Vagina (tissue), 2 donors: Measurements from ENCODE around the gene P3H2.

Experiments used
- CTCF ChIP-seq, 3 experiments: fragments of 450-650 bp in 2 of 3; fragments of 200-600 bp in 1 of 3; sonication (generic) in 1 of 3; IDR thresholded peaks; one replicate each; pipeline ENCODE4 v1.5.1; 2017 to 2019; ENCODE audit warnings: antibody characterized with exemption in 3 of 3, mild to moderate bottlenecking in 2 of 3, moderate library complexity in 2 of 3
- POLR2A ChIP-seq, 2 donors: fragments of 450-650 bp; IDR thresholded peaks; one replicate each; pipeline ENCODE4 v1.6.1; 2017; ENCODE audit warnings: antibody characterized with exemption in 2 of 2, mild to moderate bottlenecking in 2 of 2, moderate library complexity in 2 of 2
- POLR2AphosphoS5 ChIP-seq, 2 donors: sonication (generic); formaldehyde crosslinking; IDR thresholded peaks; one replicate each; pipeline ENCODE4 v1.9.0; 2017; ENCODE audit warnings: antibody characterized with exemption in 2 of 2, mild to moderate bottlenecking in 2 of 2, low read depth in 1 of 2; ENCODE audit not compliant: insufficient read depth in 1 of 2

- TF ChIP-seq CTCF (IDR thresholded peaks at IDR 0.05), result no peak
- TF ChIP-seq POLR2AphosphoS5 (IDR thresholded peaks at IDR 0.05; ENCODE audit: insufficient read depth in 1 of 2, low read depth in 1 of 2), result no peak
- no peak for TF ChIP-seq POLR2A (IDR thresholded peaks at IDR 0.05)
Observed at GRCh38 chr3:189981668-189982067, 139.0 kb downstream of the P3H2 start.
